ENCODE results near the gene CCL16. TPM values are rescaled to one million over a fixed set of nuclear protein-coding genes. Genes with fewer than 3 reads are reported as not detected.

The CCL16 gene
- total RNA-seq, 6 donors from 2014 or later: 0.20 to 0.61 TPM; not detected in 4

- 70 to 71% methylated on average over 4 of the region's 4 CpGs for WGBS, 2 donors
- DNase-seq: no peak
- Histone ChIP-seq H3K27me3 (no peaks in the 10 kb centered on the region), H3K4me3 (no peak overlapping the region), H3K36me3 (no peaks in the 10 kb centered on the region), H3K4me1 (peaks cover 0 to 4% (median 0%) of the 10 kb centered on the region in 4 donors), H3K27ac (no peak overlapping the region), H3K9me3 (no peaks in the 10 kb centered on the region)
- no peak for TF ChIP-seq CTCF (IDR thresholded peaks at IDR 0.05)
- no peak for ATAC-seq (ENCODE audit: low FRiP score in 2 of 2)
These were observed 622 bp upstream of the CCL16 start for GRCh38 chr17:35981908-35982330.

DNA sequence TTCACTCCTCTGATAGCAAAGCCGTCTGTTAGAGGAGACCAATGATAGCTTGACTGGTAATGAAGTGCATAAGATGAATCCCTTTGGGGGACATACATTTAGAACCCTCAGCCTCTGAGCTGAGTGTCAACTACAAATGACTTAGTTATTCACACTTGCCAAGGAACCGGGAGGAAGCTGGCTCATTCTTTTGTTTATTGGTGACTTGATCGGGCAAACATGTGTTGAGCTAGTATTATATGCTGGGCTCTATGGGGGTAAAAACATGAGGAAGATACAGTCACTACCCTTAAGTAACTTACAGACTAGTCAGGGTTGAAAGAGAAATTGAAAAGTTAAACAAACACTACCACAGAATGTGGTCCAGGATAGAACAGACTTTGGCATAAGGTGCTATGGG is 3.0 kb downstream of the CCL16 start:
- Histone ChIP-seq H3K36me3 (no peaks in the 10 kb centered on the region), H3K4me1 (peaks cover 0 to 5% (median 2%) of the 10 kb centered on the region in 4 donors), H3K27me3 (no peaks in the 10 kb centered on the region), H3K27ac (no peak overlapping the region), H3K4me3 (no peak overlapping the region), H3K9me3 (no peaks in the 10 kb centered on the region)
- no peak for ATAC-seq (ENCODE audit: low FRiP score in 2 of 2)
- WGBS, 2 donors: 60 to 67% methylated on average over 3 of the region's 3 CpGs
- no peak for TF ChIP-seq POLR2AphosphoS5 (IDR thresholded peaks at IDR 0.05)
- no peak for TF ChIP-seq POLR2A (IDR thresholded peaks at IDR 0.05)
- no peak for TF ChIP-seq CTCF (IDR thresholded peaks at IDR 0.05)
- no peak for TF ChIP-seq EP300 (IDR thresholded peaks at IDR 0.05)
- DNase-seq: no peak

GRCh38 chr17:35977509-35977908 is 3.8 kb downstream of the CCL16 start:
- WGBS, 2 donors: 90 to 93% methylated on average over 6 to 7 of the region's 7 CpGs
- no peaks in the 10 kb centered on the region for H3K36me3 ChIP-seq
- no peak for ATAC-seq (ENCODE audit: low FRiP score in 2 of 2)
- H3K27ac ChIP-seq: no peak overlapping the region
- TF ChIP-seq EP300 (IDR thresholded peaks at IDR 0.05) (no peak), POLR2A (IDR thresholded peaks at IDR 0.05) (no peak), POLR2AphosphoS5 (IDR thresholded peaks at IDR 0.05) (no peak), CTCF (IDR thresholded peaks at IDR 0.05) (no peak)
- peaks cover 0 to 11% (median 3%) of the 10 kb centered on the region in 4 donors for H3K4me1 ChIP-seq
- no peaks in the 10 kb centered on the region for H3K27me3 ChIP-seq
- no peak overlapping the region for H3K4me3 ChIP-seq
- no peaks in the 10 kb centered on the region for H3K9me3 ChIP-seq
- no peak for DNase-seq

- DNase-seq (no peak), ATAC-seq (ENCODE audit: low FRiP score in 2 of 2) (no peak)
- 55 to 63% methylated on average over 10 of the region's 10 CpGs for WGBS, 2 donors
- H3K4me3 ChIP-seq: no peak overlapping the region
- no peaks in the 10 kb centered on the region for H3K36me3 ChIP-seq
- H3K4me1 ChIP-seq: peaks cover 4 to 18% (median 5%) of the 10 kb centered on the region in 4 donors
- TF ChIP-seq CTCF (IDR thresholded peaks at IDR 0.05): no peak
- TF ChIP-seq POLR2A (IDR thresholded peaks at IDR 0.05): no peak
- TF ChIP-seq EP300 (IDR thresholded peaks at IDR 0.05): no peak
- TF ChIP-seq POLR2AphosphoS5 (IDR thresholded peaks at IDR 0.05): no peak
- H3K9me3 ChIP-seq: no peaks in the 10 kb centered on the region
- H3K27ac ChIP-seq: peak overlapping the region in 3 of 4 donors; percentile 22 to 72 (median 49)
- H3K27me3 ChIP-seq: no peaks in the 10 kb centered on the region
These were observed 7.7 kb downstream of the CCL16 start for GRCh38 chr17:35973333-35974260.

Data from upper lobe of left lung (tissue), 6 donors.